SK-N-MC (cell line): ENCODE data around the gene HMCN1.

Source experiments
- EZH2 ChIP-seq: fragments of 200-600 bp; sonication (generic); IDR thresholded peaks from one replicate; pipeline ENCODE4 v1.6.1; 2017; ENCODE audit warnings: antibody characterized with exemption
- FOXP2 ChIP-seq: optimal IDR thresholded peaks from 2 replicates; pipeline ENCODE3; 2011; ENCODE audit warnings: mild to moderate bottlenecking, moderate library complexity; ENCODE audit not compliant: insufficient read depth; ENCODE audit errors: extremely low read length, control extremely low read depth
- POLR2AphosphoS5 ChIP-seq: IDR thresholded peaks from 2 replicates; pipeline ENCODE4 v1.6.1; 2012; ENCODE audit warnings: mild to moderate bottlenecking, low read depth, low read length, borderline replicate concordance

DNA sequence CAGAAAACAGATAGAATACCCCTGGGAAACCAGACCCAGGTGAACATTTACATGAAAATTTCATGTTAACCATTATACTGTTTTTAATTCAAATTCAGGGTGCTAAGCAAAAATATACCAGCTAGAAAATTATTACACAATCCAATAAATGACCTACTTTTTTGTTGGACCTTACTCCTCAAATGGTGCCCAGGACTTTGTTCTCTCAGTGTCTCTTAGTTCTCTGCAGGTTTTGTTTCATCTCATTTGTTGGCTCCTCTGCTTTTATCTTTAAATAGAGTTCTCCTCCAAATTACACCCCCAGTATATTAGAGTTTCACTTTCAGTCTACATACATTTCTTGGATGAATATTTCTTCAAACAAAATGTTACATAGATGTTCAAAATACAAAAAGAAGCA lies 326.0 kb downstream of the HMCN1 start:
- TF ChIP-seq EZH2 (no peak), POLR2AphosphoS5 (no peak), FOXP2 (no peak)
